Measurements from ENCODE around the gene OR10A6.

The OR10A6 gene

DNA sequence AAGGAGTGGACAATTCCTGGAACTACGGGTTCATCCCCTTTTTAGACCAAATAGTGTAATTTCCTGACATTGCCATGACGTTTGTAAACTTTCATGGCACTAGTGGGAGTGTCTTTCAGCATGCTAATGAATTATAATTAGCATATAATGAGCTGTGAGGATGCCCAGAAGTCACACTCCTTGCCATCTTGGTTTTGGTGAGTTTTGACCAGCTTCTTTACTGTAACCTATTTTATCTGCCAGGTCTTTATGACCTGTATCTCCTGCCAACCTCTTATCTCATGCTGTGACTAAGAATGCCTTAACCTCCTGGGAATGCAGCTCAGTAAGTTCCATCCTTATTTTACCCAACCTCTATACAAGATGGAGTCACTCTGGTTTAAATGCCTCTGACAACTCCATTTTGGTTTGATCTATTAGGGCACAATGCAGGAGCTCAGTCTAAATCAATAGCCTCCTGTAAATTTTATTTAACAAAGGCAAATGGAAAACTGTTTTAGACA lies 20.7 kb downstream of the OR10A6 start:
- Histone ChIP-seq H3K4me3 (ENCODE audit: low read depth, low read length) (no peak overlapping the region), H3K27me3 (ENCODE audit: control insufficient read depth, insufficient read depth, low read length) (no peaks in the 10 kb centered on the region), H3K27ac (ENCODE audit: low read depth, low read length) (no peak overlapping the region)

DNA sequence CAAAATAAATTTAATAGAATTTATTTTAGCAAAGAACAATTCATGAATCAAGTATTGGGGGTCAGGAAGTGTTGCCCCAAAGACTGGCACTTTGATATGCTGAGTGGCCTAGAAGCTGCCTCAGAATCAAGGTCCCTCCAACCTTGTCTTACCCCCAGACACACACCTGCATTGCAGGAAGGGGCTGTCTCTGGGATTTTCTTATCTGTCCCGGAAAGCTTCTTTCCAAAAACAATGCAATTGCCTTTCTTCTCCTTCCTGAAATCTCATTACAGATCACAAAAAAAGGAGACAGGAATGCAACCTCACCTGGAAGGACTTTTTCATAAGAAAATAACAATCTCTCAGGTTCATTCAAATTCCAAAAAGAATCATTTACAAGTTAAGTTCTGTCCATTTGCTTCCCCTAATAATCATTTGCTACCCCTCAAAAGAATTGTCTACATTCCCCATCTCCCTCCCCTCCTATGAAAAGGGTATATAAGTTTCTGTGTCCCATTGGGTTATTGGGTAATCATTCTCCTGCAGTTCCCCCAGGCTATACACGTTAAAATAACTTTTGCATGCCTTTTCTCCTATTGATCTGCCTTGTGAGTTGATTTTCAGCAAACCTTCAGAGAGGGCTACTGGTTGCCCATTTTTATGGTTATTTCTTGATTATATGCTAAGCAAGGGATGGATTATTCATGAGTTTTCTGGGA lies 21.3 kb downstream of the OR10A6 start:
- H3K9ac ChIP-seq (ENCODE audit: low read depth, low read length) = no peak overlapping the region
- peaks cover 69% of the 10 kb centered on the region for H3K4me1 ChIP-seq (ENCODE audit: control insufficient read depth, insufficient read depth, low read length)
- no peaks in the 10 kb centered on the region for H3K36me3 ChIP-seq (ENCODE audit: control insufficient read depth, insufficient read depth, low read length)
- H3K27me3 ChIP-seq (ENCODE audit: control insufficient read depth, insufficient read depth, low read length) = no peaks in the 10 kb centered on the region
- peak overlapping the region; percentile 52 for H3K27ac ChIP-seq (ENCODE audit: low read depth, low read length)
- H3K4me3 ChIP-seq (ENCODE audit: low read depth, low read length) = no peak overlapping the region
- no peaks in the 10 kb centered on the region for H3K9me3 ChIP-seq (ENCODE audit: control insufficient read depth, insufficient read depth, low read length)

More for the DNA sequence above, 20.7 kb downstream of the OR10A6 start:
- H3K4me1 ChIP-seq (ENCODE audit: control insufficient read depth, insufficient read depth, low read length) = peaks cover 63% of the 10 kb centered on the region
- no peak overlapping the region for H3K9ac ChIP-seq (ENCODE audit: low read depth, low read length)
- no peaks in the 10 kb centered on the region for H3K36me3 ChIP-seq (ENCODE audit: control insufficient read depth, insufficient read depth, low read length)
- H3K9me3 ChIP-seq (ENCODE audit: control insufficient read depth, insufficient read depth, low read length) = no peaks in the 10 kb centered on the region

DNA sequence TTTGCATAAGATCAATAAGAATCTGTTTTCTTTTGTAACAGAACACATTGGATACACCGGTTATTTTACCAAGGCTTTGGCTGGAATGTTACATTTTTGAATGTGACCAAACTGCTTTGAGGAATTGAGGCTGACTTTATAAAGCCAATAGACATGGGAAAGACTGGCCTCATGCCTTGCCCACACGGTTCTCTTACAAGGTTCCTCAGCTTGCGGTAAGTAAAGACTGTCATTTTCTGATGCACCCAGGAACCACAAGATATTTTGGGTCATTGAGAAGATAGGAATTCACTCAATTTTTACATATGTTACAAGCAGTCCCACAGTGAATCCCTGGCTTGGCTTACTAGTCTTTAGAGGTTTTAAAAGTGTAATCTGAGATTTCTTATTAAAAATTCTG lies 23.9 kb downstream of the OR10A6 start:
- Histone ChIP-seq H3K4me3 (ENCODE audit: low read depth, low read length) (peak overlapping the region; percentile 33), H3K4me1 (ENCODE audit: control insufficient read depth, insufficient read depth, low read length) (peaks cover 89% of the 10 kb centered on the region), H3K36me3 (ENCODE audit: control insufficient read depth, insufficient read depth, low read length) (peaks cover 9% of the 10 kb centered on the region; the same call in 1 of the 2 replicates), H3K9me3 (ENCODE audit: control insufficient read depth, insufficient read depth, low read length) (no peaks in the 10 kb centered on the region), H3K27me3 (ENCODE audit: control insufficient read depth, insufficient read depth, low read length) (no peaks in the 10 kb centered on the region), H3K27ac (ENCODE audit: low read depth, low read length) (peak overlapping the region; percentile 86), H3K9ac (ENCODE audit: low read depth, low read length) (peak overlapping the region; percentile 84)

GRCh38 chr11:7906481-7906880 lies 24.6 kb downstream of the OR10A6 start:
- peaks cover 85% of the 10 kb centered on the region for H3K4me1 ChIP-seq (ENCODE audit: control insufficient read depth, insufficient read depth, low read length)
- H3K36me3 ChIP-seq (ENCODE audit: control insufficient read depth, insufficient read depth, low read length) = peaks cover 14% of the 10 kb centered on the region; the same call in 1 of the 2 replicates
- H3K27ac ChIP-seq (ENCODE audit: low read depth, low read length) = peak overlapping the region; percentile 86
- H3K9me3 ChIP-seq (ENCODE audit: control insufficient read depth, insufficient read depth, low read length) = no peaks in the 10 kb centered on the region
- peak overlapping the region; percentile 66 for H3K4me3 ChIP-seq (ENCODE audit: low read depth, low read length)
- H3K9ac ChIP-seq (ENCODE audit: low read depth, low read length) = peak overlapping the region; percentile 84
- no peaks in the 10 kb centered on the region for H3K27me3 ChIP-seq (ENCODE audit: control insufficient read depth, insufficient read depth, low read length)

- Histone ChIP-seq H3K9ac (ENCODE audit: low read depth, low read length) (peak overlapping the region; percentile 84), H3K27ac (ENCODE audit: low read depth, low read length) (peak overlapping the region; percentile 86), H3K36me3 (ENCODE audit: control insufficient read depth, insufficient read depth, low read length) (peaks cover 18% of the 10 kb centered on the region; the same call in 1 of the 2 replicates), H3K4me1 (ENCODE audit: control insufficient read depth, insufficient read depth, low read length) (peaks cover 80% of the 10 kb centered on the region), H3K27me3 (ENCODE audit: control insufficient read depth, insufficient read depth, low read length) (no peaks in the 10 kb centered on the region), H3K4me3 (ENCODE audit: low read depth, low read length) (peak overlapping the region; percentile 66), H3K9me3 (ENCODE audit: control insufficient read depth, insufficient read depth, low read length) (no peaks in the 10 kb centered on the region)
Observed at GRCh38 chr11:7905961-7906429, 25.1 kb downstream of the OR10A6 start.

- H3K9me3 ChIP-seq (ENCODE audit: control insufficient read depth, insufficient read depth, low read length) = no peaks in the 10 kb centered on the region
- peaks cover 22% of the 10 kb centered on the region for H3K36me3 ChIP-seq (ENCODE audit: control insufficient read depth, insufficient read depth, low read length)
- H3K4me1 ChIP-seq (ENCODE audit: control insufficient read depth, insufficient read depth, low read length) = peaks cover 76% of the 10 kb centered on the region
- H3K27ac ChIP-seq (ENCODE audit: low read depth, low read length) = peak overlapping the region; percentile 86
- H3K9ac ChIP-seq (ENCODE audit: low read depth, low read length) = peak overlapping the region; percentile 84
- H3K4me3 ChIP-seq (ENCODE audit: low read depth, low read length) = peak overlapping the region; percentile 66
- no peaks in the 10 kb centered on the region for H3K27me3 ChIP-seq (ENCODE audit: control insufficient read depth, insufficient read depth, low read length)
Observed at GRCh38 chr11:7905549-7905948, 25.5 kb downstream of the OR10A6 start.

GRCh38 chr11:7904917-7905316 lies 26.2 kb downstream of the OR10A6 start:
- H3K27me3 ChIP-seq (ENCODE audit: control insufficient read depth, insufficient read depth, low read length) = no peaks in the 10 kb centered on the region
- peaks cover 25% of the 10 kb centered on the region for H3K36me3 ChIP-seq (ENCODE audit: control insufficient read depth, insufficient read depth, low read length)
- H3K27ac ChIP-seq (ENCODE audit: low read depth, low read length) = peak overlapping the region; percentile 86
- H3K9ac ChIP-seq (ENCODE audit: low read depth, low read length) = peak overlapping the region; percentile 84
- H3K4me3 ChIP-seq (ENCODE audit: low read depth, low read length) = peak overlapping the region; percentile 66
- peaks cover 70% of the 10 kb centered on the region for H3K4me1 ChIP-seq (ENCODE audit: control insufficient read depth, insufficient read depth, low read length)
- H3K9me3 ChIP-seq (ENCODE audit: control insufficient read depth, insufficient read depth, low read length) = no peaks in the 10 kb centered on the region

DNA sequence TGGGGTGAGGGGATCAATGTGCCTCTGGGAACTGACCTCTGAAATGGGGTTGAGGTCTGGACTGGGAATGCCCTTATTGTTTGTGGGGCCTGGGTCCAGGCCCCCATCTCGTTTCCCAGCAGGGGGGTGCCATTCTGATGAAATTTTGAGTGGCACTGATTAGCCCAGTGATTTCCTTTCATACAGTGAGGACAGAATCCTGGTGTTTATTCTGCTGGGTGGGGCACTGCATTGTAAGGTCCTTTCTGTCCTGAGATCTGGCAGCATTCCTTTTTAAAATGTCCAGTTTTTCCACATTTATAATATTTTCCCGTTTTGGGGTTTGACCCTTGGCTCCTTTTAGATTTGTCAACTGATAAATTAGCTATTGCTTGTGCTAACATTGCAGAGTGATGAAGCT lies 27.1 kb downstream of the OR10A6 start:
- Histone ChIP-seq H3K27ac (ENCODE audit: low read depth, low read length) (no peak overlapping the region), H3K4me1 (ENCODE audit: control insufficient read depth, insufficient read depth, low read length) (peaks cover 62% of the 10 kb centered on the region), H3K9me3 (ENCODE audit: control insufficient read depth, insufficient read depth, low read length) (no peaks in the 10 kb centered on the region), H3K9ac (ENCODE audit: low read depth, low read length) (no peak overlapping the region; the same call in 1 of the 2 replicates), H3K4me3 (ENCODE audit: low read depth, low read length) (peak overlapping the region; percentile 66), H3K36me3 (ENCODE audit: control insufficient read depth, insufficient read depth, low read length) (peaks cover 34% of the 10 kb centered on the region), H3K27me3 (ENCODE audit: control insufficient read depth, insufficient read depth, low read length) (no peaks in the 10 kb centered on the region)

- Histone ChIP-seq H3K36me3 (ENCODE audit: control insufficient read depth, insufficient read depth, low read length) (peaks cover 34% of the 10 kb centered on the region), H3K9ac (ENCODE audit: low read depth, low read length) (no peak overlapping the region), H3K4me1 (ENCODE audit: control insufficient read depth, insufficient read depth, low read length) (peaks cover 36% of the 10 kb centered on the region), H3K27me3 (ENCODE audit: control insufficient read depth, insufficient read depth, low read length) (no peaks in the 10 kb centered on the region), H3K9me3 (ENCODE audit: control insufficient read depth, insufficient read depth, low read length) (no peaks in the 10 kb centered on the region), H3K27ac (ENCODE audit: low read depth, low read length) (no peak overlapping the region), H3K4me3 (ENCODE audit: low read depth, low read length) (no peak overlapping the region)
Observed at GRCh38 chr11:7901319-7901854, 29.7 kb downstream of the OR10A6 start.

- Histone ChIP-seq H3K27ac (ENCODE audit: low read depth, low read length) (no peak overlapping the region), H3K36me3 (ENCODE audit: control insufficient read depth, insufficient read depth, low read length) (peaks cover 34% of the 10 kb centered on the region), H3K27me3 (ENCODE audit: control insufficient read depth, insufficient read depth, low read length) (no peaks in the 10 kb centered on the region), H3K4me3 (ENCODE audit: low read depth, low read length) (no peak overlapping the region), H3K9me3 (ENCODE audit: control insufficient read depth, insufficient read depth, low read length) (no peaks in the 10 kb centered on the region), H3K4me1 (ENCODE audit: control insufficient read depth, insufficient read depth, low read length) (peaks cover 34% of the 10 kb centered on the region), H3K9ac (ENCODE audit: low read depth, low read length) (no peak overlapping the region)
Observed at GRCh38 chr11:7900686-7901085, 30.4 kb downstream of the OR10A6 start.

GRCh38 chr11:7899418-7899817 lies 31.6 kb downstream of the OR10A6 start:
- H3K27me3 ChIP-seq (ENCODE audit: control insufficient read depth, insufficient read depth, low read length) = no peaks in the 10 kb centered on the region
- H3K4me1 ChIP-seq (ENCODE audit: control insufficient read depth, insufficient read depth, low read length) = peaks cover 25% of the 10 kb centered on the region
- H3K9ac ChIP-seq (ENCODE audit: low read depth, low read length) = no peak overlapping the region
- H3K36me3 ChIP-seq (ENCODE audit: control insufficient read depth, insufficient read depth, low read length) = peaks cover 34% of the 10 kb centered on the region
- H3K9me3 ChIP-seq (ENCODE audit: control insufficient read depth, insufficient read depth, low read length) = no peaks in the 10 kb centered on the region
- no peak overlapping the region for H3K4me3 ChIP-seq (ENCODE audit: low read depth, low read length)
- no peak overlapping the region for H3K27ac ChIP-seq (ENCODE audit: low read depth, low read length)

Data from HUES48 (cell line).